ENCODE measurements around the gene KISS1R. TPM values are rescaled to one million over a fixed set of nuclear protein-coding genes. Genes with fewer than 3 reads are reported as not detected.

KISS1R gene
- total and polyA plus RNA-seq, 7 experiments from 2014 or later, result 0.72 to 3.0 (median 1.2) TPM

DNA sequence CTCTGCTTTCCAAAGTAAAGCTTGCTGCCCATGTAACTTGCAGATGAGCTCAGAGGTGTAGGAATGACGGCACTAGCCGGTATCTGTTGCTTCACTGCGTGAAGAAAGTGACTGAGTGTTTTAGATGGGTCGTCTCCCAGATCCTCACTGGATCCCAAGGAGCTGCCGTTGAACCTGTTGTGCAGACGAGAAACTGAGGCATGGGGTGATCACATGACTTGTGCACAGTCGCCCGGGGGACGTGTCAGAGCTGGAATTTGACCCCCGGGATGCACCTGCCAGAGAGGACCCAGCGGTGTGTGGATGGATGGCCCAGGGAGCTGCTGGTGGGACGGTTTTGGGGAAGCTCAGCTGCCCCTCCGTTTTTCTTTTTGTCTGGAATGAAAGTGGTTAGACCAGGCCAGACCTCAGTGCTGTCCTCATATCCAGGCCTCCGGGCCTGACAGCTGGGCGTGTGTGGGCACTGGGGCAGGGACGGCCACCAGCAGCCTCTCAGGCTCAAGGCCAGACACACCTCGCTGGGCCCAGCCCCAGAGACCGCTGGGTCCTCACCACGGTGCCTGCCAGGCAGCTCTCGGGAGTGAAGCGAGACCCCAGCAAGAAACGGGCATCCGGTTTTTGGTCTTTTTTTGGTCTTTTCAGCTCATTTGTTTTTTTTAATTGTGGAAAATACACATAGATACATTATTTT is 21.2 kb downstream of the KISS1R start:
- Histone ChIP-seq H3K4me3 (ENCODE audit: low read length) (no peak overlapping the region), H3K9me3 (ENCODE audit: control insufficient read depth in 2 of 3, low read length in 3 of 3) (no peaks in the 10 kb centered on the region), H3K36me3 (ENCODE audit: control insufficient read depth in 2 of 3, insufficient read depth in 3 of 3, low read length in 3 of 3) (no peaks in the 10 kb centered on the region), H3K27ac (ENCODE audit: low read depth, low read length) (no peak overlapping the region), H3K4me1 (ENCODE audit: control insufficient read depth in 2 of 2, insufficient read depth in 2 of 2, low read length in 2 of 2) (peaks cover 14 to 21% of the 10 kb centered on the region in 2 donors), H3K27me3 (ENCODE audit: control insufficient read depth in 2 of 2, insufficient read depth in 2 of 2, low read length in 2 of 2) (no peaks in the 10 kb centered on the region)
- Mint-ChIP-seq H3K4me3 (peak overlapping the region in 3 of 10 donors; percentile 16 to 34 (median 29)), H3K9me3 (peaks cover 0 to 3% (median 0%) of the 10 kb centered on the region in 11 donors), H3K4me1 (peaks cover 20 to 42% (median 29%) of the 10 kb centered on the region in 7 donors), H3K27ac (peak overlapping the region in 3 of 9 donors; percentile 70 to 93 (median 88)), H3K36me3 (peaks cover 0 to 31% (median 4%) of the 10 kb centered on the region in 5 donors), H3K27me3 (peaks cover 0 to 7% (median 0%) of the 10 kb centered on the region in 5 donors)
- intact Hi-C loops (cut with micrococcal nuclease), result no loop called here
- DNase-seq, result no peak
- no peak for ATAC-seq
- CTCF ChIA-PET, result interaction anchor here (1.8 kb wide), 1 partner anchor 46 kb away, joined by 5 read pairs; the partner anchor contains the start of gene WDR18
- POLR2A ChIA-PET, result interaction anchor here (0.7 to 1.1 kb wide), 5 partner anchors 8 to 147 kb away, joined by 3 to 5 read pairs (median 3); no protein-coding TSS in a partner anchor

DNA sequence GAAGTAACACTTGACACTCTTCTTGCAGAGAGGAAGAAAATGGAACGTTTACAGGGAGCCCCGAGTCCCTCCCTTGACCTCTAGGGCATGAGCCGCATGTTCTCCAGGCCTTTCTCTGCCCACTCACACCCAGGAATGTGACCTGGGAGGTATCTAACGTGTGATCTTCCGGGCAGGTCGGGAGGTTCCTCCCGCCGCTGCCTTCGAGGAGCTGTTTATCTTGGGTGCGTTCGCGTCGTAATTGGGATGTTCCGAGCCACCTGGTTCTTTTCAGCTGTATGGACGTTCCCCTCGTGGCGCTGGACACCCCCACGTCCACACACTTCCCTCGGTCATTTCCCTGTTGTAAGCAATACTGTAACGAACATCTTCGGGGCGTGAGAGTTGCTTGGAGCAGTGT is 22.3 kb downstream of the KISS1R start:
- Histone ChIP-seq H3K36me3 (ENCODE audit: control insufficient read depth in 2 of 3, insufficient read depth in 3 of 3, low read length in 3 of 3) (no peaks in the 10 kb centered on the region), H3K4me3 (ENCODE audit: low read length) (no peak overlapping the region), H3K4me1 (ENCODE audit: control insufficient read depth in 2 of 2, insufficient read depth in 2 of 2, low read length in 2 of 2) (peaks cover 14 to 20% of the 10 kb centered on the region in 2 donors), H3K27ac (ENCODE audit: low read depth, low read length) (no peak overlapping the region), H3K27me3 (ENCODE audit: control insufficient read depth in 2 of 2, insufficient read depth in 2 of 2, low read length in 2 of 2) (no peaks in the 10 kb centered on the region), H3K9me3 (ENCODE audit: control insufficient read depth in 2 of 3, low read length in 3 of 3) (no peaks in the 10 kb centered on the region)
- no peak for DNase-seq
- ATAC-seq, result no peak
- Mint-ChIP-seq H3K27ac (peak overlapping the region in 2 of 9 donors; percentile 30 to 89), H3K4me3 (peak overlapping the region in 7 of 10 donors; percentile 33 to 92 (median 75)), H3K36me3 (peaks cover 0 to 34% (median 4%) of the 10 kb centered on the region in 5 donors), H3K27me3 (peaks cover 0 to 7% (median 0%) of the 10 kb centered on the region in 5 donors), H3K9me3 (peaks cover 0 to 3% (median 0%) of the 10 kb centered on the region in 11 donors), H3K4me1 (peaks cover 20 to 42% (median 29%) of the 10 kb centered on the region in 7 donors)
- ChIA-PET CTCF (interaction anchor here (1.8 kb wide), 1 partner anchor 45 kb away, joined by 5 read pairs; the partner anchor contains the start of gene WDR18), POLR2A (interaction anchor here (0.7 kb wide), 1 partner anchor 88 kb away, joined by 3 read pairs; no protein-coding TSS in a partner anchor)
- intact Hi-C loops (cut with micrococcal nuclease), result no loop called here

DNA sequence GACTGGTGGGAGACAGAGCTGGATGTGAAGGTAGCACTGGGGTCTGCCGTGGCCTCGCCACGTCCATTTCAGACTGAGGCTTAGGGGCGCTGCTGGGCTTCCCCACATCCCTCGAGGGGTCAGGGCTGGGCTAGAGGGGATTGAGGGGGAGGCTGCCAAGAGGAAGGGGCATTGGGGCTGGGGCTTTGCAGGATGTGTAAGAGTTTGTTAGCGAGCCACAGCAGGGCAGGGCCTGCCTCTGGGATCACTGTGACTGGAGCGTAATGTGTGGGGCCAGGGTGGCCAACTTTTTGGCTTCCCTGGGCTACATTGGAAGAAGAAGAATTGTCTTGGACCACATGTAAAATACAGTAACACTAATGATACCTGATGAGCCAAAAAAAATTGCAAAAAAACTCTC is 22.8 kb downstream of the KISS1R start:
- peak overlapping the region in 8 of 9 donors; percentile 32 to 94 (median 83) for H3K27ac Mint-ChIP-seq
- no peaks in the 10 kb centered on the region for H3K36me3 ChIP-seq (ENCODE audit: control insufficient read depth in 2 of 3, insufficient read depth in 3 of 3, low read length in 3 of 3)
- ATAC-seq, result no peak
- H3K27me3 ChIP-seq (ENCODE audit: control insufficient read depth in 2 of 2, insufficient read depth in 2 of 2, low read length in 2 of 2), result no peaks in the 10 kb centered on the region
- peaks cover 21 to 42% (median 29%) of the 10 kb centered on the region in 7 donors for H3K4me1 Mint-ChIP-seq
- H3K4me1 ChIP-seq (ENCODE audit: control insufficient read depth in 2 of 2, insufficient read depth in 2 of 2, low read length in 2 of 2), result peaks cover 14 to 20% of the 10 kb centered on the region in 2 donors
- CTCF ChIA-PET, result interaction anchor here (1.8 kb wide), 1 partner anchor 44 kb away, joined by 5 read pairs; the partner anchor contains the start of gene WDR18
- peak overlapping the region; percentile 73 to 92 (median 84) for H3K4me3 Mint-ChIP-seq
- no peak overlapping the region for H3K4me3 ChIP-seq (ENCODE audit: low read length)
- peaks cover 0 to 3% (median 0%) of the 10 kb centered on the region in 11 donors for H3K9me3 Mint-ChIP-seq
- DNase-seq, result no peak
- peaks cover 0 to 7% (median 0%) of the 10 kb centered on the region in 5 donors for H3K27me3 Mint-ChIP-seq
- H3K36me3 Mint-ChIP-seq, result peaks cover 0 to 34% (median 4%) of the 10 kb centered on the region in 5 donors
- no peak overlapping the region for H3K27ac ChIP-seq (ENCODE audit: low read depth, low read length)
- no peaks in the 10 kb centered on the region for H3K9me3 ChIP-seq (ENCODE audit: control insufficient read depth in 2 of 3, low read length in 3 of 3)
- intact Hi-C loops (cut with micrococcal nuclease), result loop anchor here in 1 of 2 donors (1.0 kb wide), 2 partner anchors 8 to 15 kb away; no protein-coding TSS in a partner anchor
- POLR2A ChIA-PET, result no interaction called here

DNA sequence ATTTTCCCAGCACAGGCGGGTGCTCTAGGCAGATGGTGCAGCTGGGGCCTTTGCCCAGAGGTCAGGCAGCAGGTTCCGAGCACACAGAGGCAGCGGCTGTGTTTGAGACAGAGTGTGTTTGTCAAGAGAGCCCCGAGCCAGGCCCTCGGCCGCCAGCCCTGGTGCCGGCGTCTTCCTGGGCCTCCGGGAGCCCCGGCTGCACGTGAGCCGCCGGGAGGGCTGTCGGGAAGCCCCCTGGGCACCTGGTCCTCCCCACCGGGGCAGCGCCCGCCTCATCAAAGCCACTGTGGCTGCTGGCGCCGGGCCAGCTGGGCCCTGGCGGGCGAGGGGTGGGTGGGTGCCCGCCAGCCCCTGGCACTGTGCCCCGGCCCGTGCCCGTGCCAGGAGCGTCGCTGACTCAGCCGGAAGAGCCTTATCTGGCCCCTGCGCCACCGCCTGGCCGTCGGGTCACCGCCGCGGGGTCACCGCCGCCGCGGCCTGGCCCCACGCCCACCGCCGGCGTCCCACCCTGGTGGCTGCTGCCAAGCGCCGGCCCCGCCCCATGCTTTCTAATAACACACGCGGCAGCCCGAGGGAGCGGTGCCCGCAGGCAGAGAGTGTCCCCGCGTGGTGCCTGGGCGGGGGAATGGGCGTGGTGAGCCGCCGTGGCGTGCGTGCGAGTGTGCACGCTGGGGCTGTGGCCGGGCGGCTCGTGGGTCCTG is 23.6 kb downstream of the KISS1R start:
- no peaks in the 10 kb centered on the region for H3K36me3 ChIP-seq (ENCODE audit: control insufficient read depth in 2 of 3, insufficient read depth in 3 of 3, low read length in 3 of 3)
- peaks cover 21 to 42% (median 29%) of the 10 kb centered on the region in 7 donors for H3K4me1 Mint-ChIP-seq
- peak; percentile 40 to 63 (median 59) for DNase-seq
- peaks cover 14 to 20% of the 10 kb centered on the region in 2 donors for H3K4me1 ChIP-seq (ENCODE audit: control insufficient read depth in 2 of 2, insufficient read depth in 2 of 2, low read length in 2 of 2)
- ChIA-PET CTCF (no interaction called here), POLR2A (no interaction called here)
- no peaks in the 10 kb centered on the region for H3K27me3 ChIP-seq (ENCODE audit: control insufficient read depth in 2 of 2, insufficient read depth in 2 of 2, low read length in 2 of 2)
- peak overlapping the region in 7 of 9 donors; percentile 56 to 94 (median 82) for H3K27ac Mint-ChIP-seq
- intact Hi-C loops (cut with micrococcal nuclease), result loop anchor here in 1 of 2 donors (1.0 kb wide), 2 partner anchors 8 to 15 kb away; no protein-coding TSS in a partner anchor
- peak overlapping the region; percentile 59 for H3K4me3 ChIP-seq (ENCODE audit: low read length)
- no peaks in the 10 kb centered on the region for H3K9me3 ChIP-seq (ENCODE audit: control insufficient read depth in 2 of 3, low read length in 3 of 3)
- peaks cover 0 to 34% (median 4%) of the 10 kb centered on the region in 5 donors for H3K36me3 Mint-ChIP-seq
- H3K27me3 Mint-ChIP-seq, result peaks cover 0 to 7% (median 0%) of the 10 kb centered on the region in 5 donors
- peak; percentile 85 for ATAC-seq
- H3K9me3 Mint-ChIP-seq, result peaks cover 0 to 3% (median 0%) of the 10 kb centered on the region in 11 donors
- peak overlapping the region; percentile 47 for H3K27ac ChIP-seq (ENCODE audit: low read depth, low read length)
- H3K4me3 Mint-ChIP-seq, result peak overlapping the region; percentile 77 to 92 (median 84)

DNA sequence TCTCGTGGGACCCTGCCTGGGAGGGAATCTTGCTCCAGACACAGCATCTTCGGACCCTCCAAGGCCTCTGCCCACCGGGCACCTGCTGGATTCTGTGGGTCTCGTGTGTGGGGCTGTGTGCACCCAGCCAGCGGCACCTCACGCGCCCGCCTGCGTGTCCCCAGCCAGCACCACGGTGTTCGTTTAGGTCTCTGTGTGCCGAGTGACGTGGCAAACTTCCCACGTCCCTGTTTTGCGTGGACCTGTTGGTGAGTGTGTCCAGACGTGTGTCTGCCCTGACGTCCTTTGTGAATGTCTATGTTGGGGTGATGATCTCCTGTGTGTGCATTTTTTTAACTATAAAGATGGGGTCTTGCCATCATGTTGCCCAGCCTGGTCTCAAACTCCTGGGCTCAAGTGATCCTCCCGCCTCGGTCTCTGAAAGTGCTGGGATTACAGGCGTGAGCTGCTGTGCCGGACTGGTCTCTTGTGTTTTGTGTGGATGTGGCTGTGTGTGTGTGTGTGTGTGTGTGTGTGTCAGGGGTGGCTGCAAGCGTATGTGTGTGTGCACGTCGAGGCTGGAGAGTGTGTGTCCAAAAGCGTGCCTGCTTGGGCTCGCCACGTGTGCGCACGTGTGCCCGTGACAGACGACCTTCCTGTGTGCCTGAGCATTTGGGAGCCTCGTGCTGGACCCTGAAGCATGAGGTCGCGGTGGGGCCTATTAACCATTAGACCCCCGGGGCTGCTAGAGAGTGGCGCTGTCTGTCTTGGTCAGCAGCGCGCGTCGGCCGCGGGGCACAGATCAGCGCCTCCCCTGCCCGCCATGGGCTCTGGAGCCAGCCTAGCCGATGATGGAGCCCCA is 24.4 kb downstream of the KISS1R start:
- ChIA-PET POLR2A (no interaction called here), CTCF (no interaction called here)
- Histone ChIP-seq H3K27ac (ENCODE audit: low read depth, low read length) (peak overlapping the region; percentile 47), H3K27me3 (ENCODE audit: control insufficient read depth in 2 of 2, insufficient read depth in 2 of 2, low read length in 2 of 2) (no peaks in the 10 kb centered on the region), H3K9me3 (ENCODE audit: control insufficient read depth in 2 of 3, low read length in 3 of 3) (no peaks in the 10 kb centered on the region), H3K4me1 (ENCODE audit: control insufficient read depth in 2 of 2, insufficient read depth in 2 of 2, low read length in 2 of 2) (peaks cover 14 to 20% of the 10 kb centered on the region in 2 donors), H3K4me3 (ENCODE audit: low read length) (peak overlapping the region; percentile 59), H3K36me3 (ENCODE audit: control insufficient read depth in 2 of 3, insufficient read depth in 3 of 3, low read length in 3 of 3) (no peaks in the 10 kb centered on the region)
- Mint-ChIP-seq H3K9me3 (peaks cover 0 to 3% (median 0%) of the 10 kb centered on the region in 11 donors), H3K4me3 (peak overlapping the region; percentile 75 to 90 (median 78)), H3K27me3 (peaks cover 0 to 7% (median 0%) of the 10 kb centered on the region in 5 donors), H3K36me3 (peaks cover 0 to 34% (median 4%) of the 10 kb centered on the region in 5 donors), H3K4me1 (peaks cover 21 to 38% (median 29%) of the 10 kb centered on the region in 7 donors), H3K27ac (peak overlapping the region in 7 of 9 donors; percentile 40 to 89 (median 64))
- intact Hi-C loops (cut with micrococcal nuclease), result no loop called here
- DNase-seq (no peak), ATAC-seq (no peak)
